WI38 (cell line): Measurements from ENCODE around the gene HDAC5.

ENCODE experiments used
- H3K4me3 ChIP-seq: 2 replicates; pipeline ENCODE4 v1.5.1; 2011; ENCODE audit warnings: low read depth, mild to moderate bottlenecking, control low read depth, low read length
- CTCF ChIP-seq: IDR thresholded peaks from 2 replicates; pipeline ENCODE4 v1.5.1; 2012; ENCODE audit warnings: low read depth, mild to moderate bottlenecking, control low read depth, low read length

HDAC5 gene

GRCh38 chr17:44069974-44070454, 53.4 kb downstream of the HDAC5 start:
- no peak for TF ChIP-seq CTCF

GRCh38 chr17:44067545-44067940, 55.9 kb downstream of the HDAC5 start:
- TF ChIP-seq CTCF: no peak
- no peak overlapping the region for H3K4me3 ChIP-seq

More at GRCh38 chr17:44069974-44070454, 53.4 kb downstream of the HDAC5 start:
- H3K4me3 ChIP-seq: peak overlapping the region; percentile 63

- H3K4me3 ChIP-seq: peak within 1 kb of the TSS; percentile 82
- no peak for TF ChIP-seq CTCF
These were observed 57.1 kb downstream of the HDAC5 start, which contains the start of gene LSM12 for GRCh38 chr17:44066204-44066930. TSS of gene LSM12 (minus strand) at chr17:44066671. CDS start at chr17:44066587, 84 bp downstream.

GRCh38 chr17:44065668-44066203, 57.7 kb downstream of the HDAC5 start:
- H3K4me3 ChIP-seq: peak overlapping the region; percentile 82
- no peak for TF ChIP-seq CTCF

- no peak for TF ChIP-seq CTCF
These were observed 59.5 kb downstream of the HDAC5 start for GRCh38 chr17:44063704-44064639.

GRCh38 chr17:44062871-44063270, 60.6 kb downstream of the HDAC5 start:
- TF ChIP-seq CTCF: no peak
- H3K4me3 ChIP-seq: no peak overlapping the region

More at GRCh38 chr17:44063704-44064639, 59.5 kb downstream of the HDAC5 start:
- no peak overlapping the region for H3K4me3 ChIP-seq
